HEK293 (cell line): ENCODE data around the gene AGAP4.
"Not testable (repeated sequence)": the region's sequence is repeated elsewhere in the genome, so short reads cannot be mapped to it uniquely, and the experiment has no call there.

Experiments
- CTCF ChIP-seq: fragments of 450-650 bp; formaldehyde crosslinking; IDR thresholded peaks from 2 replicates; pipeline ENCODE4 v1.5.1; 2016; ENCODE audit warnings: missing biosample characterization, missing genetic modification characterization
- GLI2 ChIP-seq: fragments of 450-650 bp; formaldehyde crosslinking; IDR thresholded peaks from 2 replicates; pipeline ENCODE4; 2017; ENCODE audit warnings: missing biosample characterization, missing genetic modification characterization, low read depth, borderline replicate concordance
- ZBTB17 ChIP-seq: fragments of 450-650 bp; formaldehyde crosslinking; IDR thresholded peaks from 2 replicates; pipeline ENCODE4 v1.5.1; 2016; ENCODE audit warnings: missing biosample characterization, missing genetic modification characterization
- ZFP3 ChIP-seq: fragments of 450-650 bp; formaldehyde crosslinking; IDR thresholded peaks from 2 replicates; pipeline ENCODE4 v1.5.1; 2016; ENCODE audit warnings: low read depth, missing biosample characterization, missing genetic modification characterization
- ZNF138 ChIP-seq: fragments of 450-650 bp; formaldehyde crosslinking; IDR thresholded peaks from 2 replicates; pipeline ENCODE4 v1.5.1; 2016; ENCODE audit warnings: missing biosample characterization, missing genetic modification characterization, borderline replicate concordance
- ZNF302 ChIP-seq: fragments of 450-650 bp; formaldehyde crosslinking; IDR thresholded peaks from 2 replicates; pipeline ENCODE4 v1.5.1; 2016; ENCODE audit warnings: missing biosample characterization, missing genetic modification characterization, low read depth
- ZNF777 ChIP-seq: fragments of 450-650 bp; formaldehyde crosslinking; IDR thresholded peaks from 2 replicates; pipeline ENCODE4 v1.5.1; 2017; ENCODE audit warnings: missing biosample characterization, missing genetic modification characterization, borderline replicate concordance
- ZNF830 ChIP-seq: fragments of 450-650 bp; IDR thresholded peaks from 2 replicates; pipeline ENCODE4 v1.5.0; 2018; ENCODE audit warnings: missing biosample characterization, missing genetic modification characterization, low read depth, mild to moderate bottlenecking, moderate library complexity
- TF ChIP-seq, protein P1 (sequence below): fragments of 450-650 bp; IDR thresholded peaks from 2 replicates; pipeline ENCODE4 v1.5.1; 2018; ENCODE audit warnings: missing biosample characterization, missing genetic modification characterization
- TF ChIP-seq, protein P2 (sequence below): fragments of 450-650 bp; formaldehyde crosslinking; IDR thresholded peaks from 2 replicates; pipeline ENCODE4 v1.5.1; 2016; ENCODE audit warnings: missing biosample characterization, missing genetic modification characterization
- TF ChIP-seq, protein P3 (sequence below): fragments of 450-650 bp; formaldehyde crosslinking; IDR thresholded peaks from 2 replicates; pipeline ENCODE4 v1.5.1; 2016; ENCODE audit warnings: missing biosample characterization, missing genetic modification characterization, low read depth
- TF ChIP-seq, protein P4 (sequence below): fragments of 450-650 bp; formaldehyde crosslinking; IDR thresholded peaks from 2 replicates; pipeline ENCODE4 v1.5.1; 2016; ENCODE audit warnings: missing biosample characterization, missing genetic modification characterization

DNA sequence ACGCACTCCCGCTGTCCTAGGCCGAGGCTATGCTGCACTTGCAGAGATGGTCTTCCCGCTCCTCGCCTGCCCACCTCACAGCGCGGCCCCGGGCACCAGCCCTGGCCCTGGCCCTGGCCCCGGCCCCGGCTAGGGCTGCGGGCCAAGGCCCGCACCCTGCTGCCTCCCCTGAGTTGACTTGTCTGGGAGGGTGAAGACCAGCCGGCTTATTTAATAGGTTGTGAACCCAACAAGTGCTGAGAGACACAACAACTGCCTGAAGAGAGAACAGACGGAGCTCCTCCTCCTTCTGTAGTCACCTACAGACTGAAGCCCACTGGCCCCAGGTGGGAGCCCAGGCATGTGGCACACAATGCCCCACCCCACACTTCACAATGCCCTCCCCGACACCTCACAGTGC, at the start of gene AGAP4:
- TF ChIP-seq, protein P1, sequence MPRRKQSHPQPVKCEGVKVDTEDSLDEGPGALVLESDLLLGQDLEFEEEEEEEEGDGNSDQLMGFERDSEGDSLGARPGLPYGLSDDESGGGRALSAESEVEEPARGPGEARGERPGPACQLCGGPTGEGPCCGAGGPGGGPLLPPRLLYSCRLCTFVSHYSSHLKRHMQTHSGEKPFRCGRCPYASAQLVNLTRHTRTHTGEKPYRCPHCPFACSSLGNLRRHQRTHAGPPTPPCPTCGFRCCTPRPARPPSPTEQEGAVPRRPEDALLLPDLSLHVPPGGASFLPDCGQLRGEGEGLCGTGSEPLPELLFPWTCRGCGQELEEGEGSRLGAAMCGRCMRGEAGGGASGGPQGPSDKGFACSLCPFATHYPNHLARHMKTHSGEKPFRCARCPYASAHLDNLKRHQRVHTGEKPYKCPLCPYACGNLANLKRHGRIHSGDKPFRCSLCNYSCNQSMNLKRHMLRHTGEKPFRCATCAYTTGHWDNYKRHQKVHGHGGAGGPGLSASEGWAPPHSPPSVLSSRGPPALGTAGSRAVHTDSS = not testable (repeated sequence)
- TF ChIP-seq, protein P2, sequence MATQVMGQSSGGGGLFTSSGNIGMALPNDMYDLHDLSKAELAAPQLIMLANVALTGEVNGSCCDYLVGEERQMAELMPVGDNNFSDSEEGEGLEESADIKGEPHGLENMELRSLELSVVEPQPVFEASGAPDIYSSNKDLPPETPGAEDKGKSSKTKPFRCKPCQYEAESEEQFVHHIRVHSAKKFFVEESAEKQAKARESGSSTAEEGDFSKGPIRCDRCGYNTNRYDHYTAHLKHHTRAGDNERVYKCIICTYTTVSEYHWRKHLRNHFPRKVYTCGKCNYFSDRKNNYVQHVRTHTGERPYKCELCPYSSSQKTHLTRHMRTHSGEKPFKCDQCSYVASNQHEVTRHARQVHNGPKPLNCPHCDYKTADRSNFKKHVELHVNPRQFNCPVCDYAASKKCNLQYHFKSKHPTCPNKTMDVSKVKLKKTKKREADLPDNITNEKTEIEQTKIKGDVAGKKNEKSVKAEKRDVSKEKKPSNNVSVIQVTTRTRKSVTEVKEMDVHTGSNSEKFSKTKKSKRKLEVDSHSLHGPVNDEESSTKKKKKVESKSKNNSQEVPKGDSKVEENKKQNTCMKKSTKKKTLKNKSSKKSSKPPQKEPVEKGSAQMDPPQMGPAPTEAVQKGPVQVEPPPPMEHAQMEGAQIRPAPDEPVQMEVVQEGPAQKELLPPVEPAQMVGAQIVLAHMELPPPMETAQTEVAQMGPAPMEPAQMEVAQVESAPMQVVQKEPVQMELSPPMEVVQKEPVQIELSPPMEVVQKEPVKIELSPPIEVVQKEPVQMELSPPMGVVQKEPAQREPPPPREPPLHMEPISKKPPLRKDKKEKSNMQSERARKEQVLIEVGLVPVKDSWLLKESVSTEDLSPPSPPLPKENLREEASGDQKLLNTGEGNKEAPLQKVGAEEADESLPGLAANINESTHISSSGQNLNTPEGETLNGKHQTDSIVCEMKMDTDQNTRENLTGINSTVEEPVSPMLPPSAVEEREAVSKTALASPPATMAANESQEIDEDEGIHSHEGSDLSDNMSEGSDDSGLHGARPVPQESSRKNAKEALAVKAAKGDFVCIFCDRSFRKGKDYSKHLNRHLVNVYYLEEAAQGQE = not testable (repeated sequence)
- not testable (repeated sequence) for TF ChIP-seq CTCF; ZFP3 (tag by site-specific recombination); ZNF777 (tag by site-specific recombination); ZNF830 (tag by site-specific recombination); GLI2; ZNF302 (tag by site-specific recombination); ZNF138; ZBTB17 (tag by site-specific recombination)
- TF ChIP-seq, protein P3, sequence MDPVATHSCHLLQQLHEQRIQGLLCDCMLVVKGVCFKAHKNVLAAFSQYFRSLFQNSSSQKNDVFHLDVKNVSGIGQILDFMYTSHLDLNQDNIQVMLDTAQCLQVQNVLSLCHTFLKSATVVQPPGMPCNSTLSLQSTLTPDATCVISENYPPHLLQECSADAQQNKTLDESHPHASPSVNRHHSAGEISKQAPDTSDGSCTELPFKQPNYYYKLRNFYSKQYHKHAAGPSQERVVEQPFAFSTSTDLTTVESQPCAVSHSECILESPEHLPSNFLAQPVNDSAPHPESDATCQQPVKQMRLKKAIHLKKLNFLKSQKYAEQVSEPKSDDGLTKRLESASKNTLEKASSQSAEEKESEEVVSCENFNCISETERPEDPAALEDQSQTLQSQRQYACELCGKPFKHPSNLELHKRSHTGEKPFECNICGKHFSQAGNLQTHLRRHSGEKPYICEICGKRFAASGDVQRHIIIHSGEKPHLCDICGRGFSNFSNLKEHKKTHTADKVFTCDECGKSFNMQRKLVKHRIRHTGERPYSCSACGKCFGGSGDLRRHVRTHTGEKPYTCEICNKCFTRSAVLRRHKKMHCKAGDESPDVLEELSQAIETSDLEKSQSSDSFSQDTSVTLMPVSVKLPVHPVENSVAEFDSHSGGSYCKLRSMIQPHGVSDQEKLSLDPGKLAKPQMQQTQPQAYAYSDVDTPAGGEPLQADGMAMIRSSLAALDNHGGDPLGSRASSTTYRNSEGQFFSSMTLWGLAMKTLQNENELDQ (tag by site-specific recombination) = not testable (repeated sequence)
- TF ChIP-seq, protein P4, sequence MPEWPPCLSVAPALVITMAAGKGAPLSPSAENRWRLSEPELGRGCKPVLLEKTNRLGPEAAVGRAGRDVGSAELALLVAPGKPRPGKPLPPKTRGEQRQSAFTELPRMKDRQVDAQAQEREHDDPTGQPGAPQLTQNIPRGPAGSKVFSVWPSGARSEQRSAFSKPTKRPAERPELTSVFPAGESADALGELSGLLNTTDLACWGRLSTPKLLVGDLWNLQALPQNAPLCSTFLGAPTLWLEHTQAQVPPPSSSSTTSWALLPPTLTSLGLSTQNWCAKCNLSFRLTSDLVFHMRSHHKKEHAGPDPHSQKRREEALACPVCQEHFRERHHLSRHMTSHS (tag by site-specific recombination) = not testable (repeated sequence)
